Erythroblast (primary cell): ENCODE results near the gene NAP1L1.

Experiments used
- GATA1 ChIP-seq: IDR thresholded peaks from 2 replicates; pipeline ENCODE4 v1.6.1; 2011; ENCODE audit warnings: low read depth, mild to moderate bottlenecking, control low read depth, low read length, moderate library complexity
- POLR2A ChIP-seq: IDR thresholded peaks from 2 replicates; pipeline ENCODE4 v1.6.1; 2011; ENCODE audit warnings: mild to moderate bottlenecking, low read length

DNA sequence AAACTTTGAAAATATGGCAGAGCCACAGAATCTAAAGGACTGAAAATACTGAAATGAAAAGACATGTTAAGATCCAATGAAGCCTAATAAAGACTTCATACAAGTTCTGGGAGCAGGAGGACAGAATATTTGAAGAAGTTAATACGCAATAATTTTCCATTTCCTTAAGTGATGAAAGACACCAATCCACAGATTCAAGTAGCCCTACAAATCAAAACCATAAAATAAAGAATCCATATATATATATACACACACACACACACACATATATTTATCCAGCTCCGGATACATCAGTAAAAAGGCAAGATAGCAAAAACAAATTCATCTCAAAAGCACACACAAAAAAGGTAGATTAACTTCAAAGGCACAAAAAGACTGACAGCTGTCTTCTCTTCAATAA is 5.7 kb downstream of the NAP1L1 start:
- TF ChIP-seq POLR2A (no peak), GATA1 (no peak)
